Germinal center (tissue), 1 donor: ENCODE results near the gene IVNS1ABP.

Experiments
- DNase-seq: peaks from one replicate; pipeline ENCODE4 v3.0.0; 2012; ENCODE audit warnings: mixed read lengths, low spot score

Gene IVNS1ABP

DNA sequence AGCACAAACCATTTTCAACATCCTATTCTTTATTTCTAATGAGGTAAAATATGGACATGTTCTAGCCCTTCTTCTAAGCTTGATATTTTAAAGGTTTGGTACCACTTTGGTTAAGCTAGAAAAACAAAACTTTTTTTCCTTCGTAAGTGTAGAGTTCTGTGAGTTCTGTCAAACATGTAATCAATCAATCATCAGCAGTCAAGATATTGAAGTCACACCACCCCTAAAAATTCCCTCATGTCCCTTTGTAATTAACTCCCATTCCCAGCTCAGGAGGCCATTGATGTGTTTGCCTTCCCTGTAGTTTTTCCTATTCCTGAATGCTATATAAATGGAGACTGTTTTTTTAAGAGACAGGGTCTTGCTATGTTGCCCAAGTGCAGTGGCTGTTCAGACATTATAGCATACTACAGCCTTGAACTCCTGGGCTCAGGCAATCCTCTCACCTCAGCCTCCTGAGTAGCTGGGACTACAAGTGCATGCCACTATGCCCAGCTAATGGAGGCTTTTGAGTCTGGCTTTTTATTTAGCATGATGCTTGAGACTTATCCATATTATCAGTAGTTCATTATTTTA is 23.0 kb downstream of the IVNS1ABP start:
- DNase-seq, result no peak

GRCh38 chr1:185292237-185292636 is 24.8 kb downstream of the IVNS1ABP start:
- DNase-seq, result no peak

DNA sequence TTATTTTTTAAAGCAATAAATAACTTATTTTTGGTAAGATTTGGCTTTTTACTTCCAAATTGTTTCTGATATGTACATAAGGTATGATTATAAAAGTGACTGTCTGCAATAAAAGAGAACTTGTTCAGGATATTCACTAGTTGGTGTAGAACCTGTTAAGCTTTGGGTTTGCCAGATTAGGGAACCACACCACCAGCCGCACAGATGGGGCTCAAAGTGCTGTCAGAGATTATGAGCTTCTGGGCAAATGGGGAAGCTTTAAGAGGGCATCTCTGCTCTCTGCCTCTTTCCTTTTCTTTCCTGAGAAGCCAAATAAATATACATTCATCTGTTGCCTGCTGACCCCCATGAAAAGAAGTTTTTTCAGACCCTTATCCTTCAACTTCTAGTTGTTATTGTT is 25.4 kb downstream of the IVNS1ABP start:
- DNase-seq, result no peak

GRCh38 chr1:185291159-185291558 is 25.9 kb downstream of the IVNS1ABP start:
- DNase-seq, result no peak

DNA sequence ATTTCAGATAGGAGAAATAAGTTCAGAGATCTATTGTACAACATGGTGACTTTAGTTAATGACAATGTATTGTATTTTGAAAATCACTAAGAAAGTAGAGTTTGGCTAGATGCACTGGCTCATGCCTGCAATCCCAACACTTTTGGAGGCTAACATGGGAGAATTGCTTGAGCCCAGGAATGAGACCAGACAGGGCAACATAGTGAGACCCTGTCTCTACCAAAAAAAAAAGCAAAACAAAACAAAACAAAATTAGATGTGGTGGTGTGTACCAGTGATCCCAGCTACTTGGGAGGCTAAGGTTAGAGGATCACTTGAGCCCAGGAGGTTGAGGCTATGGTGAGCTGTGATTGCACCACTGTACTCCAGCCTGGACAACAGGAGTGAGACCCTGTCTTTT is 27.2 kb downstream of the IVNS1ABP start:
- no peak for DNase-seq

GRCh38 chr1:185288435-185288834 is 28.6 kb downstream of the IVNS1ABP start:
- no peak for DNase-seq

GRCh38 chr1:185287451-185287850 is 29.6 kb downstream of the IVNS1ABP start:
- no peak for DNase-seq

GRCh38 chr1:185284533-185285276 is 32.3 kb downstream of the IVNS1ABP start:
- DNase-seq, result no peak

- no peak for DNase-seq
These were observed 32.9 kb downstream of the IVNS1ABP start for GRCh38 chr1:185284116-185284515.

GRCh38 chr1:185281245-185281644 is 35.8 kb downstream of the IVNS1ABP start:
- DNase-seq, result no peak

GRCh38 chr1:185280589-185280988 is 36.5 kb downstream of the IVNS1ABP start:
- no peak for DNase-seq

DNA sequence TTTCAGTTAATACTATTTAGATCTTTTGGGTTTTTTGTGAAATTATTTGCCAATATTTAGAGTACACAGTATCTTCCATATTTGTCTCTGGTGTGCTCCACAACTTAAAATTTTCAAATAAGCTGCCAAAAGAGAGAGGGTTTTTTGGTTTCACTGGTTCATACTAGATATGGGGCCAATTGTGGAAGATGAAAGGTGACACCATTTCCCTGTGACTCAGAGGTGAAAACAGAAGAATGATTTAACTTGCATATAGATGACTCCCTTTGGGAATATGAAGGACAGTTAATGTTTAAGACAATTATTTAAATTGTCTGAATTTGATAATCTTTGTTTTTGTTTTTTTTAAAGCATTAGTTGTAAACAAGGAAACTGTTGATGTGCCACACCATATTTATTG is 37.5 kb downstream of the IVNS1ABP start:
- no peak for DNase-seq

DNA sequence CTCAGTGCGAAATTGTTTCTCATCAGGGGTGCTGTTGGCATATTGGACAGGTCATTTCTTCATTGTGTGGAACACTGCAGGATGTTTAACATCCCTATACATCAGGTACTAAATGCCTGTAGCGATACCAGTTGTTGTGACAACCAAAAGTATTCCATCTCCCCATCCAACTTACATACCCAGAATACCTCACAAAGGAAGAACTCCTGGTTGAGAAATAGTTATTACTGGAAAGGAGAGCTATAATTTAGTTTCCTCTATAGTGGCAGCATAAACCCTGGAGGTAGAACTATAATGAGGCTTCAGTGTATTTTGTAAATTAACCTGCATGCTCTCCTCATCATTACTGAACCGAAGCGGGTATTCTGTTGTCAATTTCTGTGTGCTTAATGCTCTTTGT is 45.1 kb downstream of the IVNS1ABP start:
- DNase-seq, result no peak

DNA sequence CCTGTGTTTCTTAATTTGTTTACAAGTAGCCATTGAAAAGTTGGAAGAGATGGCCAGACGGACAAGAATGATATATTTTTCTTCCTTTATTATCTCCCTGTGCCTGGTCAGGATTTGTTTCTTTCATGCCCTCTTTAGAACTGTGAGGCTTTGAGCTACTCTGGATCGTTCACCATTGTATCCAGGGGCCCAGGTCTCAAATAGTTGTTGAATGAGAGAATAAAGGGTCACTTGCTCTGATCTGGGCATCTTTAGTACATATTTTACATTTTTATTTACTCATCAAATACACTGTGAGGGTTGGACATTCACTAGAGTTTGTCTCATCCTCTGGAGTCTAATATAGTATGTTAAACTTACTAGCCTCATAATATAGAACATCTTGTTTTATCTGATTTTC is 48.7 kb downstream of the IVNS1ABP start:
- no peak for DNase-seq

- DNase-seq, result no peak
These were observed 49.3 kb downstream of the IVNS1ABP start for GRCh38 chr1:185267701-185268100.

DNA sequence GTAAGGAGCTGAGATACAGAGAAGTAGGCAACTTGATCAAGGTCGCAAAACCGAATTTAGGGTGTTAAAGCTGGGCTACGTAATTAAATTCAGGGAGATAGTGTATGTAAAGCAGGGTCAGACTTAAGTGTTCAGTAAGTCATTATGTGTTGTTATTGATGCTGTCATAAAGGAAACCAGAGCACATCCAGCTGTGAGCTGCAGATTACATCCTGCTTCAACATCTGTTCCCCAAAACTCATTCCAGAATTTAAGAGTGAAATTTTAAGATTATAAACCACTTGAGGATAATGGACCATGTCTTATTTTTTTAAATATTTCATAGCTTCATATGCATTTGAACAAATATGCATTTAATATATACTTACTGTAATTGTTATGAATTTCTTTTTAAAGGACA is 49.7 kb downstream of the IVNS1ABP start:
- no peak for DNase-seq

DNA sequence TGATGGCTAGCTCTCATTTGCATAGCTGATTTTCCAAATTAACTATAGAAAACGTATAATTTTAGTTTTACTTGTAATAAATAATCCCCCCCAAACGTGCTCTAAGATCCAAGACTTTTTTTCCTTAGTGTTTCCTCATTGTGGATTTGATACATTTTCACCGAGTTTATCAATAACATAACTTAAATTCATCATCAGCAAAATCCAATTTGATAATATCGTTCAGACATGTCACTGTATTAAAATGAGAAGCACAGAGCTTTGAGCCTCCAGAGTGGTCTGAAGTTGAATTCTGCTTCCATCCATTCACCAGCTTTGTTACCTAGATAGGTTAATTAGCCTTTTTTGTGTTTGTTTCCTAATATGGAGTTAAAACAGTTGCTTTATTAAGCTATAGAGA is 51.7 kb downstream of the IVNS1ABP start:
- DNase-seq, result no peak

DNA sequence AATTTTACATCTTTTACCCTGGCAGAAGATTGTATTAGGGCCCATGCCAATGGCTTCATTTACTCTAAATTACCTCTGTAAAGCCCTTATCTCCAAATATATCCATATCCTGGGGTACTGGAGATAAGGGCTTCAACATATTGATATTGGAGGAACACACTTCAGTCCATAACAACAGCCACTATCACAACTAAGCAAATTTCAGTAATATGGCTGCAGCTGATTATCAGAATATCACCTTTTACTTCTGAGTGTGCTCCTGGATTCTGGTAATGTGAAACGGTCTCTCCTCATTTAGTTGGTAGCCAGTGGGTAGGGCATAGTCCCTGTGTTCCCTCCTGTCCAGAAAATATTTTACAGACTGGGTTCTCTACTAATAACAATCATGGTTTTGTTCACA is 53.3 kb downstream of the IVNS1ABP start:
- DNase-seq, result no peak

DNA sequence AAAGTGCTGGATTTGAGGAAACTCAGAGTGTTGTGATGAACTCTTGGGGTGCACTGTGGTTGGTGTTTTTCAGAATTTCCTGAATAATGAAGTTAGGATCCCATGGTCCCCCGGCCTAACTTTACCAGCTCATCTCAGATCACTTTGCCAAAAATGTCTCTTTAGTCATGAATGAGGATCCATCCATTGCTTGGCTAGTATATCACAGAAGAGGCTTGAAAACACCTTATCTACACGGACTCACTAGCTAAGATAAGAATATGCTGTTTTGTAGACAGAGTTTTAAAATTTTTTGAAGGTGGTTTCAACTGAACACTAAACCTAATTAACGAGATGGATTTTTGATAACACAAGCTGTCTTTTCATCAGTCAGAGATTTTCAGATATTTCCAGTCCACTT is 53.8 kb downstream of the IVNS1ABP start:
- DNase-seq, result no peak

GRCh38 chr1:185262151-185262550 is 54.9 kb downstream of the IVNS1ABP start:
- no peak for DNase-seq

- no peak for DNase-seq
These were observed 56.4 kb downstream of the IVNS1ABP start for GRCh38 chr1:185260611-185261010.

DNA sequence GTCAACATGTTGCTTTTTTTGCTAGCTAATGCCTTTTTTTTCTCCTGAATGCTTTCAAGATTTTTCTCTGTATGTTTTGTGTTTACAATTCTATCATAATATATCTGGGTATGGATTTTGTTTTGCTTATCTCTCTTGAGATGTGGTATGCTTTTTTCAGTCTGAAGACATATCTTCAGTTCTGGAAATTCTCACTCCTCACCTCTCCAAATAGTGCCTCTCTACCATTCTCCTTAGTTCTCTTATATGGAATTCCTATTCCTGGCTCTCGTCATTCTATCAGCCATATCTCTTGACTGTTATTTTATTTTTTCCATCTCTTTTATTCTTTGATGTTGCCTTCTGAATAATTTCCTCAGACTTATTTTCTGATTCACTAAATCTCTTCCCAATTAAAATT is 58.4 kb downstream of the IVNS1ABP start:
- no peak for DNase-seq

DNA sequence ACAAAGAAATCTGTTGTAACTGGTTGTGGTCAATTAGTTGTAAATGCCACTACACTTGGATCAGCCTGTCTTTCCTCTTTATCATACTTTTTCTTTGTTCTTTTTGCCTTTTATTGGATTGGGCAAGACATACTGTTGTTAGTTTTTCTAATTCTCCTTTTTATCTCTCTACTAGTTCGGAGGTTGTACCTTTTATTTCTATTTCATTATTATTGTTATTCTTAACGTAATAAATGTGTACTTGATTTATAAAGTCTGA is 59.2 kb downstream of the IVNS1ABP start:
- DNase-seq, result no peak
